HG03457 (cell line): ENCODE data around the gene ADH1A.
"Not testable (repeated sequence)": the region's sequence is repeated elsewhere in the genome, so short reads cannot be mapped to it uniquely, and the experiment has no call there.

Source experiments
- ATAC-seq: cut with Tn5 transposase; IDR thresholded peaks from one replicate; pipeline ENCODE4 v1.9.1; 2021; ENCODE audit warnings: moderate number of reproducible peaks; ENCODE audit not compliant: unreplicated experiment

The ADH1A gene

GRCh38 chr4:99282731-99283130 is 8.1 kb downstream of the ADH1A start:
- ATAC-seq: no peak

GRCh38 chr4:99281261-99281660 is 9.5 kb downstream of the ADH1A start:
- ATAC-seq: no peak

- ATAC-seq: no peak
Observed at GRCh38 chr4:99276417-99276816, 14.4 kb downstream of the ADH1A start.

GRCh38 chr4:99275885-99276284 is 14.9 kb downstream of the ADH1A start:
- no peak for ATAC-seq

GRCh38 chr4:99275050-99275449 is 15.7 kb downstream of the ADH1A start:
- no peak for ATAC-seq

- ATAC-seq: no peak
Observed at GRCh38 chr4:99273704-99274103, 17.1 kb downstream of the ADH1A start.

- ATAC-seq: no peak
Observed at GRCh38 chr4:99264927-99265326, 25.9 kb downstream of the ADH1A start.

- ATAC-seq: no peak
Observed at GRCh38 chr4:99252746-99253145, 38.0 kb downstream of the ADH1A start.

GRCh38 chr4:99248714-99249113 is 42.1 kb downstream of the ADH1A start:
- ATAC-seq: no peak

- ATAC-seq: no peak
Observed at GRCh38 chr4:99235955-99236354, 54.8 kb downstream of the ADH1A start.

- no peak for ATAC-seq
Observed at GRCh38 chr4:99234331-99235010, 56.3 kb downstream of the ADH1A start.

GRCh38 chr4:99233397-99233796 is 57.4 kb downstream of the ADH1A start:
- not testable (repeated sequence) for ATAC-seq

- ATAC-seq: not testable (repeated sequence)
Observed at GRCh38 chr4:99228706-99229105, 62.1 kb downstream of the ADH1A start.

- not testable (repeated sequence) for ATAC-seq
Observed at GRCh38 chr4:99227646-99228045, 63.1 kb downstream of the ADH1A start.
